PFSK-1 (cell line): ENCODE results near the gene UST.

Source experiments
- FOXP2 ChIP-seq: optimal IDR thresholded peaks from 2 replicates; pipeline ENCODE3; 2011; ENCODE audit warnings: borderline replicate concordance, control low read depth, inconsistent platforms; ENCODE audit not compliant: insufficient read depth; ENCODE audit errors: extremely low read length, extremely low read depth
- POLR2AphosphoS5 ChIP-seq: IDR thresholded peaks from 2 replicates; pipeline ENCODE4 v1.6.1; 2012; ENCODE audit warnings: low read depth, mild to moderate bottlenecking, control low read depth, low read length, moderate library complexity
- REST ChIP-seq, 2 experiments: IDR thresholded peaks; 2 replicates each; pipeline versions ENCODE4 v1.6.1 to v1.8.0; 2011 to 2012; ENCODE audit warnings: low read depth in 2 of 2, low read length in 2 of 2, control low read depth in 1 of 2, inconsistent platforms in 1 of 2, mild to moderate bottlenecking in 1 of 2, moderate library complexity in 1 of 2; ENCODE audit not compliant: insufficient read depth in 1 of 2
- SIN3A ChIP-seq: IDR thresholded peaks from 2 replicates; pipeline ENCODE4 v1.6.1; 2012; ENCODE audit warnings: mild to moderate bottlenecking, low read length, moderate library complexity, borderline replicate concordance; ENCODE audit not compliant: insufficient read depth
- TAF1 ChIP-seq: IDR thresholded peaks from 2 replicates; pipeline ENCODE4 v1.6.1; 2012; ENCODE audit warnings: low read length, control low read depth, borderline replicate concordance; ENCODE audit not compliant: insufficient read depth

UST gene

GRCh38 chr6:149046164-149046821, 299.5 kb downstream of the UST start:
- TF ChIP-seq SIN3A (no peak), FOXP2 (no peak), TAF1 (no peak), REST (IDR thresholded peaks at IDR 0.05; ENCODE audit: insufficient read depth in 1 of 2, low read depth in 2 of 2, low read length in 2 of 2) (no peak), POLR2AphosphoS5 (no peak)

- TF ChIP-seq SIN3A, result no peak
- TF ChIP-seq TAF1, result no peak
- TF ChIP-seq REST (IDR thresholded peaks at IDR 0.05; ENCODE audit: insufficient read depth in 1 of 2, low read depth in 2 of 2, low read length in 2 of 2), result no peak
- TF ChIP-seq POLR2AphosphoS5, result no peak
- TF ChIP-seq FOXP2, result no peak
Measured at GRCh38 chr6:149046822-149047246, 300.0 kb downstream of the UST start.

- TF ChIP-seq FOXP2 (no peak), POLR2AphosphoS5 (no peak), SIN3A (no peak), TAF1 (no peak), REST (IDR thresholded peaks at IDR 0.05; ENCODE audit: insufficient read depth in 1 of 2, low read depth in 2 of 2, low read length in 2 of 2) (no peak)
Measured at GRCh38 chr6:149049230-149049629, 302.4 kb downstream of the UST start.

GRCh38 chr6:149050160-149050559, 303.3 kb downstream of the UST start:
- TF ChIP-seq POLR2AphosphoS5 (no peak), TAF1 (no peak), SIN3A (no peak), REST (IDR thresholded peaks at IDR 0.05; ENCODE audit: insufficient read depth in 1 of 2, low read depth in 2 of 2, low read length in 2 of 2) (no peak), FOXP2 (no peak)

GRCh38 chr6:149052350-149053106, 305.7 kb downstream of the UST start:
- TF ChIP-seq TAF1 (no peak), POLR2AphosphoS5 (no peak), FOXP2 (no peak), REST (IDR thresholded peaks at IDR 0.05; ENCODE audit: insufficient read depth in 1 of 2, low read depth in 2 of 2, low read length in 2 of 2) (no peak), SIN3A (no peak)
